Cortex of kidney (tissue), 1 donor: ENCODE data around the gene TNFRSF4.
"Not testable (repeated sequence)": the region's sequence is repeated elsewhere in the genome, so short reads cannot be mapped to it uniquely, and the experiment has no call there.

Experiments
- DNase-seq: peaks from one replicate; lab custom pipeline; 2025; lab: John Stamatoyannopoulos, UW

TNFRSF4 gene

DNA sequence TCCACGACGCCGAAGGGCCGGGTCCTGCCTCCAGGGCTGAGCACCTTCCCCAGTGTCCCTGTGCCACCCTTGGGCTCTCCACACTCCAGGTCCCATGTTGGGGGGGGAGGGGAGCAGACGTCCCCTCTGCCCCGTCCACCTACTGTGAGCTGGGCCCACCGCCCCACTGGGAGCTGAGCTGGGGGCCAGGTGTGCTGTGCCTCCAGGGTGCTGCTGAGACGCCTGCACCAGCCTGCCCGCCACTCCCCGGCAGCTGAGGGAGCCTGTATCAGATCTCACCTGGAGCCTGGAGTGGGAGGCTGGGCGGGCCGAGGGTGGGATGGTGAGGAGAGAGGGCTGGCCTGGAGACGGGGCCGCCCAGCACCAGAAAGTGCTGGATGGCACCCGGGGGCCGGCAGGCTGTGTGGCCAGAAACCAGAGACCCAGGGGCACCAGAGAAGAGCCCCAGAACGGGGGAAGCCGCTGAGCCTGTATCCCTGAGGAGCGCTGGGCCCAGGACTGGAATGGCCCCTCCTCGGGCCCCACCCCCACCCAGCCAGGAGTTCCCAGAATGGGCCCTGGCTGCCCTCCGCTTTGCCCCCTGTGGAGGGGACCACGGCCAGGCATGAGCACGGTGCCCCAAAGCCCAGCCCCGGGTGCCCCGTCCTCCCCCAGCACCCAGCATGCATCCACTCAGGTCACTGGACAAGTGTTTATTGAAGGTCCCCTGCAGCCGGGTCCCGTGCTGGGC is 11.0 kb downstream of the TNFRSF4 start:
- DNase-seq, result no peak

DNA sequence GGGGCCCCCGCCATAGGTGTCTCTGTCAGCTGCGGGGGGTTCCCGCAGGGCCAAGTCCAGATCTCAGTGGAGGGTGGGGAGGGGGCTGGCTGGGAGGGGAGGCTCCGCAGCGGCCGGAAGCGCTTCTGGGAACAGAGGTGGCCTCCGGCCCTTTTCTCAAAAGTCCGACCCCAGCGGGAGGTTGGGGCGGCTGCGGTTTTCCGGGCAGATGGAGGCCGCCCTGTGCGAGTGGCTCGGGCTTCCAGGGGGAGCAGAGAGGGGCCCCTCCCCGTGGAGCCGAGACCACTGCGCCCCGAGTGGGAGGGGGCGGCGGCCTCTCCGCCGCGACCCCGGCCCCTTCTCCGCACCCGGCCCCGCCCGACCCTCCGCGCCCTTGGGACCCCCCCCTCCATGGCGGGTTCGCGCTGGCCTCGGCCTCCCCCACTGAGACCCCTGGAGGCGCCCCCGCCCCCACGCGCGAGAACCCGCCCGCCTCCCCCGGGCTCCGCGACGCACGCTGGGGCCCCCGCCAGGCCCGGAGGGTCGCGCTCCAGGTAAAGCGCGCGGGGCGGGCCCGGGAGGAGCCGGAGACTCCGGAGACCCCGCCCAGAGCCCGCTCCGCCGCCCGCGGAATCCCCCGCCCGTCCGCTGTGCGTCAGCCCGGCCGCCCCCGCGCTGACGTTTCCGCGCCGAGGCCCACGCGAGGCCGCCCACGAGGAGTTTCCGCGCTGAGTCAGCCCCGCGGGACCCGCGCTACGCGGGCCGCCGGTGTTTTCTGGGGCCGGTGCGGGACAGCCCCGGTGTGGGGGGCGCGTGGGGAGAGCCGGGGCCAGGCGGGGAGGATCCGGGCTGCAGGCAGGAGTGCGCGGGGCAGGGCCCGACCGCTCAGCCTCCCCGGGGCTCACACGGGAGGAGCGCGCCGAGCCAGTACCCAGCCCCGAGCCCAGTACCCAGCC is 12.8 kb downstream of the TNFRSF4 start:
- no peak for DNase-seq

DNA sequence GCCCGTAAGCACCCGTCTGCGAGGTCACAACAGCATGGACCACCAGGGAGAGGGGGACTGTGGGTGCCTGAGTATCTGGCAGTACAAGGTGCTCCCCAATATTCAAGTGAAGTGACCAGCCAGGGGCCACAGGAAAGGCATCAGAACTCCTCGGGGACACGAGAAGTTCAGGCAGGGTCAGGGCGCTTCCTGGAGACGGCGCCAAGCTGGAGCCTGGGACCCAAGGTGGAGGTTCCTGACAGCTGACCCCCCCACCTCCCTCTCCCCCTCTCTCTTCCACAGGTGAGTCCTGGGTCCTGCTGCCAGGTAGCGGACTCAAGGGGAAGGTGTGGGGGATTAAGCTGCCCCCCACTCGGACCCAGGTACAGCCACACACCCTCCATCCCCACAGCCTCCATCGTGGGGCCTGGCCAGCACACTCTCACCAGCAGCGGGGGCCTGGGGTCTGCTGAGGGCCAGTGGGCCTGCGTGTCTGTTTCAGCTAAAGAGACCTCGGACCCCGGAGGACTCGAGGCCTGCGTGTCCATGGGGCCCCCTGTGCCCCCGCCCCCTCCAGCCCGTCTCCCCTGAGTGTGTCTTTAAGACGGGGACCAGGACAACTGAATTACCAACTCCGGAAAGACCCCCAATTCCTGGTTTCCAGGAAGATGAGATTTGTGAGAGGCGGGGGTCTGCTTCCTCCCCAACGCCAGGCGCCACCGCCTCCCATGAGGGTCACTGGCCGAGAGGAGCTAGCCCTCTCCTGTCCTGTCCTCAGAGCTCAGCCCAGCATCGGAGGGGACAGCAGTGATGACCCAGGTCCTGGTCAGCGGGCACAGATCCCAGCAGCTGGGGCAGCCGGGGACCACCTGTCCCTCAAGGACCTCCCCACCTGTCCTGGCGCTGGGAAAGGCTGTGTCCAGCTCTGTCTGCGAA is 13.7 kb downstream of the TNFRSF4 start:
- no peak for DNase-seq

DNA sequence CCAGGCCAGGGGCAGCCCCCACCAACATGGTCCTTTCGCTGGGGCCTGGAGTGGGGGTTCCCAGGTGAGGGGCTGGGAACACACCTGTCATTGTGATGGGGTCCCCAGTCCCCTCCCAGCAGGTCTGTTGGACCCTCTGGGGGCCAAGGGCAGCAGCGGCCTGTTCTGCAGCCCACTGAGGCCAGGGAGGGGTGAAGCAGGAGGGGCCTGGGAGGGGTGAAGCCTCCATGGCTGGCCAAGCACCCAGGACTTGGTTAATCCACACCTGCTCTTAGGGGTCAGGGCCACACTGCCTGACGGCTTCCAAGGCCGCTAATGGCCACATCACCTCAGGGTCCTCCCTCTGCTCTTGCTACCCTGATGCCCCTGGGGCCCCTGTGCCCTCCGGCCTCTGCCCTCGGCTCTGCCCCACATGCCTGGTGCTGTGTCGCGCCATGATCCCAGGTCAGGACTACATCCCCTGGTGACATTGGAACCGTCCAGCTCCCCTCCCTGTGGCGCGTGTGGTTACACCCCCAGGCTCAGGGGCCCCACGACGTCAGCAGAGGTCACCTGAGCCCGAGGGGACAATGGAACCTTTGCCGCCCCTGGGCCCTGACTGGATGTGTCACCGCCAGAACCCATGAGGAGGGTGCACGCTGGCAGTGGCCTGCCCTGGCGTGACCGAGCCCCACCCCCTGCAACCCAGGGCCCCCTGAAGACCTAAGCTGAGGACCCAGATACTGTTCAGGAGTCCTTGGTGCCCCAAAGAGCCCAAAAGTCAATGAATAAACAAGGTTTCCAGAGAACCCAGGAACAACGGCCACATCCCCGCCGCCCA is 14.6 kb downstream of the TNFRSF4 start:
- no peak for DNase-seq

DNA sequence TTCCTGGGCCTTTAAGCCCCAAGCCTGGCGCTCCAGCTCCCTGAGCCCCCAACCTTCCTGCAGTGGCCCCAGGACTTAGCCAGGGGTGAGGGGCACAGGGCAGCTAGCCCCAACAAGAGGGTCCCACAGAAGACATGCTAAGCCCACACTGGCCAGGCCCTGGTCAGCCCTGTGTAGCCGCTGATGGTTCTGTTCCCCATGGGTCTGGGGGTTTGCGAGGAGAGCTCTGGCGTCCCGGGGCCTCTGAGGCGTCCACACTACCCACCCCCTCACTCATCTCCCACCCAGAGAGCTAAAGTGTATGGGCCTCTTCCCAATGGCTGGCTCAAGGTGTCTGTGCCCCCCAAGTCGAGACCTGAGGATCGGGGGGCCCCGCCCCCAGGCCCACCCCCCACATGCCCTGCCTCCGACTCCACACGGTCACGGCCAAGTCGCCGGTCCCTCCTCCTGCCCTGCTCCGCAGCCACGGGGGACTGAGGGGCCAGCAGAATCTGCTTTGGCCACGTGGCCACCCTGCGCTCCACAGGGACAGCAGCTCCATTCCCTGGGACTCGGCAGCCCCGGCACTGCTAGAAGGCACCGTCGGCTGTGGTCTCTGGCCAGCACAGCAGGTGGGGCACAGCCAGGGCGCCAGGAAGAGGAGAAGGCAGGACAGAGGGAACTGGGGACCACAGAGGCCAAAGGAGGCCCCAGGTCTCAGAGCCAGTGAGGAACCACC is 15.4 kb downstream of the TNFRSF4 start:
- no peak for DNase-seq

DNA sequence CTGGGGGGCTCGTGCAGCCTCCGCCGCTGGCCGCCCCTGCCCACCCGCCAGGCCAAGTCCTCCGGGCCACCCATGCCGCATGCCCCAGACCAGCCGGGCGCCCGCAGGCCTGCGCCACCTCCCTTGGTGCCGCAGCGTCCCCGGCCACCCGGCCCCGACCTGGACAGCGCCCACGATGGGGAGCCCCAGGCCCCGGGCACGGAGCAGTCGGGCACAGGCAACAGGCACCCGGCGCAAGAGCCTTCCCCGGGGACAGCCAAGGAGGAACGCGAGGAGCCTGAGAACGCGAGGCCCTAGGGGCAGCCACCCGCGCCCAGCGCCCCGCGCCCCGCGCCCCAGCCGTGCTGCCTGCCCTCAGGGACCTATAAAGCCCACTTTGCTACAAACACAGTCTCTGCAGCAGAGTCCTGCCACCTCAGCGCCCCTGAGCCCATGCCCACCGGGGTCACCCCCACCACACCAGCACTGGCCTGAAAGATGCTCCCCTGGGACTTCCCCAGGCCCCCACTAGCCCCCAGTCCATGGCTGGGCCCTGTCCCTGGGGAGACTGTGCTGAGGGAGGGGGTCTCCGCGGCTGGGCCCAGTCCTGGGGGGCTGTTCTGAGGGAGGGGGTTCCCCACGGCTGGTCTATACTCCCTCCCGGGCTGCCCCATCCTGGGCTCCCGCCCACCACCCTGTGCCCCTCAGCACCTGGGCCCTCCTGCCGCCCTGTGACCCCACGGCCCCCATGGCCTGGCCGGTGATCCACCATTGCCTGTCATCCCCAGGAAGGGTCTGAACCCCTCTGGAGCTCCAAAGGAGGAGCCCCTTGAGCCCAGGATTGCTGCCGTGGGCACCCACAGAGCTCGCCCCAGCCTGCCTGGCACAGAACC is 16.2 kb downstream of the TNFRSF4 start:
- DNase-seq, result no peak

DNA sequence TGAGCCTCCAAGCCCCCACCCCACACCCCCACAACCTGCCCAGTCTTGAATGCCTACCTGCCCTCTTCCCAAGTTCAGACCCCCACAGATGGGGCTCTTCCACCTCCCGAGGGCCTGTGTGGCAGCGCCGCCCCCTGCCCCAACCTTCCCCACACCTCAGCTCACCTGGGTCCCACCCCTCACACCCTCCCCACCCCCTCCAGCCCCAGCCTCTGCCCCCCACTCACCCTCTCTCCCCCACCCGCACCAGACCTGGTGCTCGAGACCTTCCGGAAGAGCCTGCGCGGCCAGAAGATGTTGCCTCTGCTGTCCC is 16.8 kb downstream of the TNFRSF4 start:
- no peak for DNase-seq

DNA sequence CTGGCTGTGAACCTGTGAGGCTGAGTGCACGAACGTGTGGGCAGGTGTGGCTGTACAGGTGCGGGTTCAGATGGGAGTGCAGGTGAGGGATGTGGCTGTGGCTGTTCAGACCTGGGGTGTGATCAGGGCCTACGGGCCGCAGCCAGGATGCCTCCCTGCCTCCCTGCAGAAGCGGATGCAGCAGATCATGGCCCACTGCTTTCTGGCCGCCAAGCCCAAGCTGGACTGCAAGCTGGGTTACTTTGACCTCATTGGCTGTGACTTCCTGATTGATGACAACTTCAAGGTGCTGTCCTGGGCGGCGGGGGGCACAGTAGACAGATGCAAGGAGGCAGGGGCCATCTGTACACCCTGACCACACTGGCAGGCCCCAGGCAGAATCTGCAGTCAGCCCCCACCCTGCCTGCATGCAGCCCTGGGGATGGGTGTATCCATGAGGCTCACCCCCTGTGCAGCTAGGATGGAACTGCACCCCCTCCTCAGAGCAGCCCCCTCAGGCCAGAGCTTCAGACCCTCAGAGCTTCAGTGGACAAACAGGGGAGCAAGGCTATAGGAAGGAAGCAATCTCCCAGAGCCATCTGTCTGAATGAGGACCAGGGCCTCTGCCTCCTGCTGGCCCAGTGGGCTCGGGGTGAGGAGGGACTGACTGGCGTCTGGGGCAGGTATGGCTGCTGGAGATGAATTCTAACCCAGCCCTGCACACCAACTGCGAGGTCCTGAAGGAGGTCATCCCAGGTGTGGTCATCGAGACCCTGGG is 17.3 kb downstream of the TNFRSF4 start:
- DNase-seq, result no peak

DNA sequence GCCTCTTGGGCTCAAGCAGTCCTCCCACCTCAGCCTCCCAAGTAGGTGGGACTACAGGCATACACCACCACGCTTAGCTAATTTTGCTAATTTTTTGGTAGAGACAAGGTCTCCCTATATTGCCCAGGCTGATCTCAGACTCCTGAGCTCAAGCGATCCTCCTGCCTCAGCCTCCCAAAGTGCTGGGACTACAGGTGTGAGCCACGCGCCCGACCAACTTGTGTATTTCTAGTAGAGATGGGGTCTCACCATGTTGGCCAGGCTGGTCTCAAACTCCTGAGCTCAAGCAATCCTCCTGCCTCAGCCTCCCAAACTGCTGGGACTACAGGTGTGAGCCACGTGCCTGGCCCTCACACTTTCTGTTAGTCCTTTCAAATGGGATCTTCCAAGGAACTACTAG is 18.2 kb downstream of the TNFRSF4 start:
- not testable (repeated sequence) for DNase-seq

DNA sequence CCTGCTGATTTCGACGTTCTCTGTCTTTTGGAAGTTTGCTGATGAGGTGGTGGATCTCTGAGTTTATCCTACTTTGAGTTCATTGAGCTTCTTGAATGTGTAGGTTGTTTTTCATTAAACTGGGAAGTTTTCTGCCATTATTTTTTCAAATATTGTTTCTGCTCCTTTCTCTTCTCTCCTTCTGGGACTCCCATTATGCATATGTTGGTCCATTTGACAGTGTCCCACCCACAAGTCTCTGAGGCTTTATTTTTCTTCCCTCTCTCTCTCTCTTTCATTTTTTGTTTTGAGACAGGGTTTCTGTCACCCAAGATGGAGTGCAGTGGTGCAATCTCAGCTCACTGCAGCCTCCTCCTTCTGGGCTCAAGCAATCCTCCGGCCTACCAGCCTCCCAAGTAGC is 19.2 kb downstream of the TNFRSF4 start:
- no peak for DNase-seq

DNA sequence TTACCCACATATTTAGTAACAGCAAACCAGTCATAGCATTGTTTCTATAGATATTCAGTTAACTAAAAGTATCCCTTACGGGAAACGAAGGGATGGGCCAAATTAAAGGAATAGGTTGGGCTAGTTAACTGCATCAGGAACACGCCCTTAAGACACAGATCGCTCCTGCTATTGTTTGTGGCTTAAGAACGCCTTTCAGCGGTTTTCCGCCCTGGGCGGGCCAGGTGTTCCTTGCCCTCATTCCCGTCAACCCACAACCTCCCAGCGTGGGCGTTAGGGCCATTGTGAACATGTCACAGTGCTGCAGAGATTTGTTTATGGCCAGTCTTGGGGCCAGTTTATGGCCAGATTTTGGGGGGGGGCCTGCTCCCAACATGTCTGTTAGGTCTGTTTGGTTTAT is 22.2 kb downstream of the TNFRSF4 start:
- no peak for DNase-seq

DNA sequence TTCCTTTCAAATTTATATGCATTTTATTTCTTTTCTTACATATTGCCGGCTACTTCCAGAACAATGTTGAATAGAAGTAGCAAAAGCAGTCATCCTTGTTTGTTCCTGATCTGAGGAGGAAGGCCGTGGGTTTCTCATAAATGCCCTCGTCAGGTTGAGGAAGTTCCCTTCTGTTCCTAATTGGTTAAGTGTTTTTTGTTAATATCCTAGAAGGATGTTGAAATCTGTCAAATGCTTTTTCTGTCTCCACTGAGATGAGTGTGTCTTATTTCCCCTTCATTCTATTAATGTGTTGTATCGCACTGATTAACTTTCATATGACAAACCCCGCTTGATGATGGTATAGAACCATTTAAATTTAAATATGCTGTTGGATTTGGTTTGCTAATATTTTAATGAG is 24.8 kb downstream of the TNFRSF4 start:
- no peak for DNase-seq

DNA sequence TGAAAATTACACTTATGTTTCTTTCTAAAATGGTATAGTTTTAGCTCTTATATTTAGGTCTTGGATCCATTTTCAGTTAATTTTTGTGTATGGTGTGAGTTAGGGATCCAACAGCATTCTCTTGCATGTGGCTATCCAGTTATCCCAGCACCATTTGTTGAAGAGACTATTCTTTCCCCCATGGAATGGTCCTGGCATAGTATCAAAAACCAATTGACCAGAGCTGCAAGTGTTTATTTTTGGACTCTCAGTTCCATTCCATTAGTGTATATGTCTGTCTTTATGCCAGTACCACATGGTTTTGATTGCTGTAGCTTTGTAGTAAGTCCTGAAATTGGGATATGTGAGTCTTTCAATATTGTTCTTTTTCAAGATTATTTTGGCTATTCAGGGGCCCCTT is 26.0 kb downstream of the TNFRSF4 start:
- DNase-seq, result no peak

DNA sequence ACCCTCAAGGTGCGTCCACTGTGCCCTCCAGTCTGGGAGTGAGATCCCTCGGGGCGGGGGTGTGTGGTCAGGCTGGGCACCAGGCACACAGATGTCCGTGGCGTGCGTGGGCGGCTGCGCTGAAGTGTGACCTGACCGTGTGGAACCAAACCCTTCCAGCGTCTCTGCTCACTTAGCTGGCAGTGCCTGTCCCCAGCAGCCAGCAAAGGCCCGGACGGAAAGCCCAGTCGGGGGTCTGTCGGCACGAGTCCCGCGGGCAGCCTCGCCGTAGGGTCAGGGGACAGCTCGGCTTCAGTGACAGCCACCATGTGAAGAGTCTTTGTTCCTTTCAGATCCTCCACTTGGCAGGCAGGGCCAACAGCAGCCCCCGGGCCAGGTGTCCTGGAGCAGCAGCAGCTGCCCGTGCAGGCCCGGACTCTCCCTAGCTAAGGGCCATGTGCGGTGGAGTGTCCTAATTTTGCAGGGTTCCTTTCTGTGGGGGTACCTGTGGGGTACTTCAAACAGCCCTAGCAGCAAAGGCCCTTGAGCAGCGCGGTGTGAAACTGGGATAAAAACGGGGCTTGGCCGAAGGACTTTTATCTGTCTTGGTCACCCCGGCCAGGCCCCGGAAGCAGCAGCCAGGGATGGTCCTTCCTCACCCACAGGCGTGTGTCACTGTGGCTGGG is 28.7 kb downstream of the TNFRSF4 start:
- no peak for DNase-seq

DNA sequence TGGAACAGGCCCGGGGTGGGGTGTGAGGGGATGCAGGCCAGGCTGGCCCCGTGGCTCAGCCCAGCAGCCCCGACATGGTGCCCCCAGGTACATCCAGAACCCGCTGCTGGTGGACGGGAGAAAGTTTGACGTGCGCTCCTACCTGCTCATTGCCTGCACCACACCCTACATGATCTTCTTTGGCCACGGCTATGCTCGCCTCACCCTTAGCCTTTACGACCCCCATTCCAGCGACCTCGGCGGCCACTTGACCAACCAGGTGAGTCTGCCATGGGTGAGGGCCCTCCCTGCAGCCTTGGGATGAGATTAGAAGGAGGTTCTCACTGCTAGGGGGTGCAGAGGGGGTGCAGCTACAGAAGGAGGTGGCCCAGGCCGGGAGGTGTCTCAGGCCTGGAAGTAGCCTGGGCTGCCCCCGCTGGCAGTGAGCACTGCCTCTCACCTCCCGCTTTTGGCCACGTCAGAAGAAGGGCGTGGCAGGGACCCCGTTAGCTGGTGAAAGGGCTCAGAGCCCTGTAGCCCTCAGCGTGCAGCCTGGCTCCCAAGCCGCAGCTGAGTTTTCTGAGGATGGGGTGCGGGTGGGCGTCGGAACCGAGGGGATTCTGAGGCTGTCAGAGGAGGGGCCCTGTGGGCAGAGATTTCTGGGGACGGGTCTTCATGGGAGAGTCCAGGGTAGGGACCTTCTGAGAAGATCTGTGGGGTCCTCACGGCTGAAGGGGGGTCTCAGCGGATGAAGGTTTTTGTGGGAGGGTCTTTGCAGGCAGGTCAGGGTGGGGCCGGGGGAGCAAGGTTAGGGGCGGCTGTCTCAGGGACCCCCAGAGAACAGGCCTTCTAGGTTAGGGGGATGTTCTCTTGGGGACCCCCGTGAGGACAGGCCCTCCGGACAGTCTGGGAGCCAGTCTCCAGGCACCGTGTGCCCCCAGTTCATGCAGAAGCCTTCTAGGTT is 29.8 kb downstream of the TNFRSF4 start:
- DNase-seq, result no peak

DNA sequence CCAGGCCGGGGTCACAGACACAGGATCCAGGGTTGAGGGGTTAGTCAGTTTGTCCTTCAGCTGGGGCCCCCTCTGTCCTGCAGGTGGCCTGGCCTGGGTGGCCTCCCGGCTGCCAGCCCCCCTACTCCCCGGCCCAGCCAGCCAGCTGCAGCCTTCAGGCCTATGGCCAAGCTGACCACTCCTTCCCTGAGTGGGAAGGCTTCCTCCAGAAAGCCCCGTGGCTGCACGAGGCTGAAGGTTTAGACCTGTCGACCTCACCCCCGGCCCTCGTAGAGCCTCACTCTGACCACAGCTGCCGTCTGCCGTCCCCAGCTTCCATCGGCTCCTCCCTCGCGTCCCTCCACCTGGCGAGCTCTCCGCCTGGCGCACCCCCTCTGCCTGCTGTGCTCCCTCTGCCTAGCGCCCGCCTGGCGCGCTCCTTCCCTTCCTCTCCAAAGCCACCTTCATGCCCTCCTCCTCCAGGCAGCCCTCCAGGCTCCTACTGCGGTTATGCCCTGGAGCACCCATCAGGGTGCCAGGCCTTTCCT is 30.7 kb downstream of the TNFRSF4 start:
- DNase-seq, result no peak
